Mesenchymal stem cell (in vitro differentiated cells and primary cell): Measurements from ENCODE around the gene COL25A1.

Experiments
- DNase-seq: peaks from one replicate; pipeline ENCODE4 v3.0.0-alpha.2; 2013
- H2AFZ ChIP-seq: one replicate; pipeline ENCODE4 v1.6.1; 2013; ENCODE audit warnings: low read depth, mild to moderate bottlenecking, control low read depth, inconsistent platforms, low read length, moderate library complexity
- H2AK5ac ChIP-seq: 2 replicates; pipeline ENCODE4 v1.6.1; 2013; ENCODE audit warnings: low read length, moderate library complexity, mild to moderate bottlenecking, inconsistent platforms; ENCODE audit not compliant: severe bottlenecking
- H2BK120ac ChIP-seq: one replicate; pipeline ENCODE4 v1.6.1; 2013; ENCODE audit warnings: low read depth, mild to moderate bottlenecking, inconsistent platforms, low read length, moderate library complexity
- H2BK12ac ChIP-seq, 2 experiments: one replicate each; pipeline ENCODE4 v1.6.1; 2013; ENCODE audit warnings: inconsistent platforms in 2 of 2, low read length in 2 of 2, mild to moderate bottlenecking in 2 of 2, moderate library complexity in 2 of 2, control low read depth in 1 of 2
- H2BK15ac ChIP-seq: one replicate; pipeline ENCODE4 v1.6.1; 2013; ENCODE audit warnings: mild to moderate bottlenecking, low read depth, inconsistent platforms; ENCODE audit not compliant: poor library complexity, severe bottlenecking
- H2BK5ac ChIP-seq: 2 replicates; pipeline ENCODE4 v1.6.1; 2013; ENCODE audit warnings: low read depth, mild to moderate bottlenecking, low read length, control low read depth, inconsistent platforms; ENCODE audit not compliant: poor library complexity, severe bottlenecking
- H3K14ac ChIP-seq, 2 experiments: one replicate each; pipeline ENCODE4 v1.6.1; 2013; ENCODE audit warnings: inconsistent platforms in 2 of 2, low read length in 2 of 2, control low read depth in 1 of 2, mild to moderate bottlenecking in 1 of 2, moderate library complexity in 1 of 2
- H3K18ac ChIP-seq, 2 experiments: one replicate each; pipeline ENCODE4 v1.6.1; 2013; ENCODE audit warnings: inconsistent platforms in 2 of 2, low read length in 2 of 2, control low read depth in 1 of 2, low read depth in 1 of 2, mild to moderate bottlenecking in 1 of 2
- H3K23ac ChIP-seq, 2 experiments: one replicate each; pipeline ENCODE4 v1.6.1; 2013; ENCODE audit warnings: inconsistent platforms in 2 of 2, low read length in 2 of 2, mild to moderate bottlenecking in 2 of 2, moderate library complexity in 2 of 2, control low read depth in 1 of 2
- H3K27ac ChIP-seq: 2 replicates; pipeline ENCODE4 v1.5.1; 2013; ENCODE audit warnings: mild to moderate bottlenecking, moderate library complexity, low read length, control low read depth, inconsistent platforms; ENCODE audit not compliant: poor library complexity, severe bottlenecking
- H3K27me3 ChIP-seq, 2 experiments: 2 replicates each; pipeline versions ENCODE4 v1.6.1 to v1.7.0; 2013; ENCODE audit warnings: low read length in 2 of 2, mild to moderate bottlenecking in 2 of 2, moderate library complexity in 2 of 2, control low read depth in 1 of 2, inconsistent platforms in 1 of 2; ENCODE audit not compliant: control insufficient read depth in 1 of 2, insufficient read depth in 1 of 2
- H3K36me3 ChIP-seq, 2 experiments: 2 replicates each; pipeline versions ENCODE4 v1.6.1 to v1.7.0; 2013; ENCODE audit warnings: low read length in 2 of 2, control low read depth in 1 of 2, inconsistent platforms in 1 of 2, low read depth in 1 of 2, mild to moderate bottlenecking in 1 of 2; ENCODE audit not compliant: insufficient read depth in 2 of 2, control insufficient read depth in 1 of 2
- H3K4ac ChIP-seq, 2 experiments: one replicate each; pipeline ENCODE4 v1.6.1; 2013; ENCODE audit warnings: inconsistent platforms in 2 of 2, low read length in 2 of 2, mild to moderate bottlenecking in 2 of 2, moderate library complexity in 2 of 2, control low read depth in 1 of 2, low read depth in 1 of 2
- H3K4me1 ChIP-seq: 2 replicates; pipeline ENCODE4 v1.6.1; 2013; ENCODE audit warnings: low read depth, low read length, control low read depth; ENCODE audit not compliant: control insufficient read depth, insufficient read depth
- H3K4me2 ChIP-seq: 2 replicates; pipeline ENCODE4 v1.6.1; 2013; ENCODE audit warnings: low read length, mild to moderate bottlenecking, inconsistent platforms; ENCODE audit not compliant: poor library complexity, severe bottlenecking
- H3K4me3 ChIP-seq, 2 experiments: 2 replicates each; pipeline versions ENCODE4 v1.5.1 to v1.7.0; 2013; ENCODE audit warnings: low read length in 2 of 2, mild to moderate bottlenecking in 2 of 2, control low read depth in 1 of 2, low read depth in 1 of 2; ENCODE audit not compliant: insufficient read depth in 1 of 2
- H3K79me1 ChIP-seq: replicated peaks from 2 replicates; pipeline ENCODE4 v1.6.1; 2013; ENCODE audit warnings: mild to moderate bottlenecking, control low read depth, low read length, inconsistent platforms; ENCODE audit not compliant: poor library complexity, severe bottlenecking
- H3K9ac ChIP-seq: 2 replicates; pipeline ENCODE4 v1.7.0; 2013; ENCODE audit warnings: mild to moderate bottlenecking, low read length, moderate library complexity
- H3K9me3 ChIP-seq: 2 replicates; pipeline ENCODE4 v1.7.0; 2013; ENCODE audit warnings: mild to moderate bottlenecking, low read length; ENCODE audit not compliant: control insufficient read depth
- H4K8ac ChIP-seq: one replicate; pipeline ENCODE4 v1.6.1; 2013; ENCODE audit warnings: inconsistent platforms, mild to moderate bottlenecking, low read length, moderate library complexity
- H4K91ac ChIP-seq: one replicate; pipeline ENCODE4 v1.6.1; 2013; ENCODE audit warnings: mild to moderate bottlenecking, low read length, inconsistent platforms
- WGBS: methylation state at CpG from one replicate; pipeline ENCODE4 v1.1.7; 2013; ENCODE audit warnings: mixed read lengths; 5-methylcytosine and 5-hydroxymethylcytosine counted together

COL25A1 gene

GRCh38 chr4:108891896-108892590, 410.4 kb downstream of the COL25A1 start:
- Histone ChIP-seq H3K4me3 (no peak overlapping the region), H3K4me2 (no peak overlapping the region), H3K9ac (no peak overlapping the region), H2AK5ac (no peak overlapping the region), H2BK12ac (no peak overlapping the region), H3K27ac (no peak overlapping the region), H3K9me3 (no peaks in the 10 kb centered on the region), H2BK15ac (no peak overlapping the region), H4K8ac (no peak overlapping the region), H3K14ac (no peak overlapping the region), H2BK120ac (no peak overlapping the region), H3K4me1 (no peaks in the 10 kb centered on the region), H4K91ac (no peak overlapping the region), H2BK5ac (no peak overlapping the region), H3K23ac (no peak overlapping the region), H3K18ac (no peak overlapping the region), H3K4ac (no peak overlapping the region), H3K27me3 (no peaks in the 10 kb centered on the region), H3K36me3 (no peaks in the 10 kb centered on the region), H3K79me1 (no peaks in the 10 kb centered on the region), H2AFZ (no peak overlapping the region)
- no peak for DNase-seq
- 80% methylated on average over 1 of the region's 1 CpG for WGBS

- no peak overlapping the region for H2BK5ac ChIP-seq
Measured at GRCh38 chr4:108890484-108890881, 412.0 kb downstream of the COL25A1 start.

GRCh38 chr4:108889696-108890483, 412.6 kb downstream of the COL25A1 start:
- no peaks in the 10 kb centered on the region for H3K27me3 ChIP-seq
- H3K4ac ChIP-seq, result no peak overlapping the region
- DNase-seq, result peak; percentile 43
- H3K36me3 ChIP-seq, result no peaks in the 10 kb centered on the region
- H4K8ac ChIP-seq, result no peak overlapping the region
- no peak overlapping the region for H4K91ac ChIP-seq
- H3K79me1 ChIP-seq, result no peaks in the 10 kb centered on the region
- no peak overlapping the region for H2BK120ac ChIP-seq
- H2AK5ac ChIP-seq, result no peak overlapping the region
- no peak overlapping the region for H3K27ac ChIP-seq
- no peaks in the 10 kb centered on the region for H3K4me1 ChIP-seq
- no peaks in the 10 kb centered on the region for H3K9me3 ChIP-seq
- H3K18ac ChIP-seq, result no peak overlapping the region
- H3K14ac ChIP-seq, result no peak overlapping the region
- no peak overlapping the region for H3K9ac ChIP-seq
- H3K4me2 ChIP-seq, result no peak overlapping the region
- H2BK12ac ChIP-seq, result no peak overlapping the region
- H2AFZ ChIP-seq, result no peak overlapping the region
- H2BK5ac ChIP-seq, result no peak overlapping the region
- H3K23ac ChIP-seq, result no peak overlapping the region
- no peak overlapping the region for H3K4me3 ChIP-seq
- 9% methylated on average over 5 of the region's 8 CpGs for WGBS
- H2BK15ac ChIP-seq, result no peak overlapping the region

More at GRCh38 chr4:108890484-108890881, 412.0 kb downstream of the COL25A1 start:
- peak overlapping the region; percentile 7 to 98 for H2BK12ac ChIP-seq
- H2BK120ac ChIP-seq, result peak overlapping the region; percentile 49
- WGBS, result 13% methylated on average over 2 of the region's 2 CpGs
- H3K18ac ChIP-seq, result peak overlapping the region in 1 of 2 experiments; percentile 94
- no peaks in the 10 kb centered on the region for H3K4me1 ChIP-seq
- H2AK5ac ChIP-seq, result no peak overlapping the region
- no peaks in the 10 kb centered on the region for H3K36me3 ChIP-seq
- H3K79me1 ChIP-seq, result no peaks in the 10 kb centered on the region
- H3K4me3 ChIP-seq, result no peak overlapping the region
- no peak overlapping the region for H3K4me2 ChIP-seq
- H4K8ac ChIP-seq, result peak overlapping the region; percentile 100
- H2BK15ac ChIP-seq, result peak overlapping the region; percentile 52
- no peak overlapping the region for H3K23ac ChIP-seq
- H3K27ac ChIP-seq, result no peak overlapping the region
- H3K9me3 ChIP-seq, result no peaks in the 10 kb centered on the region
- peak; percentile 45 for DNase-seq
- H3K14ac ChIP-seq, result no peak overlapping the region
- peak overlapping the region; percentile 97 for H4K91ac ChIP-seq
- no peak overlapping the region for H2AFZ ChIP-seq
- no peak overlapping the region for H3K9ac ChIP-seq
- H3K27me3 ChIP-seq, result no peaks in the 10 kb centered on the region
- peak overlapping the region in 1 of 2 experiments; percentile 87 for H3K4ac ChIP-seq

- Histone ChIP-seq H2AFZ (no peak overlapping the region), H2BK12ac (no peak overlapping the region), H2BK5ac (no peak overlapping the region), H3K9ac (no peak overlapping the region), H3K4me2 (no peak overlapping the region), H3K27ac (no peak overlapping the region), H2BK15ac (no peak overlapping the region), H3K27me3 (no peaks in the 10 kb centered on the region), H4K91ac (no peak overlapping the region), H3K79me1 (no peaks in the 10 kb centered on the region), H2AK5ac (no peak overlapping the region), H3K9me3 (no peaks in the 10 kb centered on the region), H3K36me3 (no peaks in the 10 kb centered on the region), H3K18ac (no peak overlapping the region), H2BK120ac (no peak overlapping the region), H3K14ac (no peak overlapping the region), H4K8ac (no peak overlapping the region), H3K4me3 (no peak overlapping the region), H3K4ac (no peak overlapping the region), H3K4me1 (no peaks in the 10 kb centered on the region), H3K23ac (no peak overlapping the region)
- no CpG with 5 or more reads among the region's 1 CpG for WGBS
- no peak for DNase-seq
Measured at GRCh38 chr4:108888769-108889168, 413.7 kb downstream of the COL25A1 start.
